Measurements from ENCODE around the gene PLXDC1.

DNA sequence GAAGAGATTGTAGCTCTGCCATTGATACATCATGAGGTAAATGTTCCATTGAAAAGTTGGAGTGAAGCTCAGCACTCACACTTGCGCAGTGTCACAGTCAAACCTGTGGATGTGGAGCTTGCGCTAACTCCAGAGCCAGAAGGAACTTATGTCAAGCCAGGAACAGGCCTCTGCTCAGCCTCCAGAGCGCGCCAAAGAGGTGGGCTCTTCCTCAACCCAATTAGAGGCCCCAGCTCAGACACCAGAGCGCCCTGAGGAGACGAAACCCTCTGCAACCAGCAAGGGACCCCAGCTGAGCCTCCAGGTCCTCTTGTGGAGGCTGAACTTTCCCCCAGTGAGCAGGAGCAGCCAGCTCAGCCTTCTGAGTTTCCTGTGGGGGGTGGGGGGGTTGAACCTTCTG lies 122.7 kb downstream of the PLXDC1 start:
- TF ChIP-seq, protein P1, sequence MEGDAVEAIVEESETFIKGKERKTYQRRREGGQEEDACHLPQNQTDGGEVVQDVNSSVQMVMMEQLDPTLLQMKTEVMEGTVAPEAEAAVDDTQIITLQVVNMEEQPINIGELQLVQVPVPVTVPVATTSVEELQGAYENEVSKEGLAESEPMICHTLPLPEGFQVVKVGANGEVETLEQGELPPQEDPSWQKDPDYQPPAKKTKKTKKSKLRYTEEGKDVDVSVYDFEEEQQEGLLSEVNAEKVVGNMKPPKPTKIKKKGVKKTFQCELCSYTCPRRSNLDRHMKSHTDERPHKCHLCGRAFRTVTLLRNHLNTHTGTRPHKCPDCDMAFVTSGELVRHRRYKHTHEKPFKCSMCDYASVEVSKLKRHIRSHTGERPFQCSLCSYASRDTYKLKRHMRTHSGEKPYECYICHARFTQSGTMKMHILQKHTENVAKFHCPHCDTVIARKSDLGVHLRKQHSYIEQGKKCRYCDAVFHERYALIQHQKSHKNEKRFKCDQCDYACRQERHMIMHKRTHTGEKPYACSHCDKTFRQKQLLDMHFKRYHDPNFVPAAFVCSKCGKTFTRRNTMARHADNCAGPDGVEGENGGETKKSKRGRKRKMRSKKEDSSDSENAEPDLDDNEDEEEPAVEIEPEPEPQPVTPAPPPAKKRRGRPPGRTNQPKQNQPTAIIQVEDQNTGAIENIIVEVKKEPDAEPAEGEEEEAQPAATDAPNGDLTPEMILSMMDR (IDR thresholded peaks at IDR 0.05; ENCODE audit: low read depth, low read length) = no peak
- no peak for TF ChIP-seq EZH2phosphoT487 (IDR thresholded peaks at IDR 0.05; ENCODE audit: low read depth)
